Hematopoietic multipotent progenitor cell treated with erythropoietin and hydrocortisone succinate and interleukin-3 and kit ligand, for 17 days (in vitro differentiated cells): ENCODE results near the gene TSPAN14.
"Not testable (repeated sequence)": the region's sequence is repeated elsewhere in the genome, so short reads cannot be mapped to it uniquely, and the experiment has no call there.

ENCODE experiments used
- DNase-seq: peaks from one replicate; pipeline ENCODE4 v3.0.0-alpha.2; 2015; ENCODE audit warnings: low spot score

Gene TSPAN14

DNA sequence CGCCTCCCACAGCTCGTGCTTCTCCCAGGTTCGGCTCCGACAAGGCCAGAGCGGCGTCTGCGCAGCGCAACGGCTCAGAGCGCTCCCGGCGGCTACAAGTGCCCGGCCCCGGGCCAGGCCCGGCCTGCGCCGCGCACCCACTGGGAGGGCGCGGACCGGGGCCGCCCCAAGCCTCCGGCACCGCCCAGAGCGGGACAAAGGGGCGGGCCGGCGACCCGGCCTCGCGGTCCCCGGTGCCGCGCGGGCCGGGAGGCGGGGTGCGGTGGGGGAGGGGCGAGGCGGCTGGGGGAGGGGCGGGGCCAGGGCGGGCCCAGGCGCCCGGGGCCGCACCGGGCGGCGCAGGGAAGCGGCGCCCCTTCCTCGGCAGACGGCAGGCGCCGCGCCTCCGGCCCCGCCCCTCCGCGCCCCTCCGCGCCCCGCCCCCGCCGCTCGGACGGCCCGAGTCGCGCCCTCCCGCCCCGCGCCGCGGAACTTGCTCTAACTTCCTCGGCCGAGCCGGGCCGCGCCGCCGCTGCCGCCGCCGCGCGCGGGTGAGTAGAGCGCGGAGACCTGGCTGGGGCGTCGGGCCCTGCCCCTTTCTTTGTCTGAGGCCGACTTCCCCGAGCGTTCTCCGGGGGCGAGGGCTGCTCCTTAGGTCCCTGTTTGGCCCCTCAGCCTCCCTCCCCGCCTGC lies at the start of gene TSPAN14:
Gene TSPAN14, plus strand, starts transcription at position 469 of the 671 bp plus-strand sequence. CDS start 34,924 bp downstream, outside the sequence.
- DNase-seq, result peak; percentile 82

DNA sequence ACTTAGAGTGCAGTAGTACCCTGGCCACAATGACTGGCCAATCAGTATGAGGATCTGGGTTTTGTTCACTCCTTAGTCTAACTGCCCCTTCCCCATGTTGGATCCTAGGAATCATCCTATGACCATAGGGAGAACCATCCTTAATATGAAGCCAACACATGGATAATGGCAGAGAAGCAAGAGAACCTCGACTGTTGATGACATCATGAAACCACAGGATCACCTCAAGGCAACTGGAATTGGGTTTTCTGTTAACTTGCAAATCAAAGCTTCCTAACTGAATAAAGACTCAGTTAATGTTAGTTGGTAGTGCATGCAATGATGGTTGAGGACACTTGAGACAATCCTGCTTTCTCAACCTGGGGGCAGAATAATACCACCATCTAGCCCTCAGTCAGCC lies 49.1 kb upstream of the TSPAN14 start:
- no peak for DNase-seq

DNA sequence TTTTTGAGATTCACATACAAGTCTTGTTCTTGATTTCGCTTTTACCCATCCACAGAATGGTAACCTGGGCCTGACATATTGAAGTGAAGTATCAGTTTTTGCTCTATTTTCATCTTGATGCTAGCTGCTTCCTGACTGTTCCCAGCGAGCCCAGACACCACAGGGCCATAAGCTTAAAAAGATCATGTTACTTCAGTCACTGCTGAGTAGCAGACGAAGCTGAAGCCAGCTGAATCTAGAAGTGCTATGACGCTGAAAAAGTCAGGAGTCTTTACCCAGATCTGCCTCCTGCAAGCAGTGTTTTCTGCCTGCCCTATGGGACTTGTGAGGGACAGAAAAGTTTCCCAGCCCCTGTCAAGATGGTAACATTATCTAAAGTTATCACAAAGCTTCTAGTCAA lies 48.5 kb upstream of the TSPAN14 start:
- DNase-seq, result no peak

DNA sequence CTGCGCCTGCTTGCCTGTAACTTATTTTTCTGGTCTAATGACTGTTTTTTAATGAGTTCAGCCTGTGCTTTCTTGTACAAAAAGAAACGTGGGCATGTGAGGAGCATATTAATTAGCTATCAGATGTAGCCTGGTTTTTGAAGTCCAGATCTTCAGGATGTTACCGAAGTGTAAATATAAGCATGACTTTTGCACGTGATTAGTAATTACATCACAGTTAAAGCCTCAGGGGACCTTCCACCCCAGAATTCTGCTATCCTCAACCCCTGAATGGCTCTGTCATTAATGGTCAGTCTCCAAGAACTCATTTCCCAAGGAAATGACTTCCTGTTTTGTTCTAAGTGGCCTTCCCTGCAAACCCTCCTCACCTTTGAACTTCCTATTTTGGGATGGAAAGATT lies 47.9 kb upstream of the TSPAN14 start:
- DNase-seq, result no peak

DNA sequence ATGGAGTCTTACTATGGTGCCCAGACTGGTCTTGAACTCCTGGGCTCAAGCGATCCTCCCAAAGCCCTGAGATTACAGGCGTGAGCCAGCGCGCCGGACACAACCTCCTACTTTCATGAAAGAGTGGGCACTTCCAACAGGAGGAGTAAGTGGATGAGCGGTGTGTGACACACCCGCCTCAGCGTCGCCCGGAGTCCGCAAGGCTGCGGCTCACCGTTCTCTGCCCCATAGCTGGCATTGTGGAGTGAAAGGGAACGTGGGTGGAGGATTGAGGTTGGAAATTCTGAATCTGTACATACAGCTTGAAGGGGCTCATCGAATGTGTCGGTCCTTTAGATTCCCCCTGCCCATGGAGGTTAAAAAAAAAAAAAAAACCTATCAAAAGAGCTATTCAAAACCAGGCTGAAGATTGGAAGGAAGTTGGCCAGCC lies 46.3 kb upstream of the TSPAN14 start:
- DNase-seq, result no peak

GRCh38 chr10:80408242-80409101 lies 45.6 kb upstream of the TSPAN14 start, which contains the start of gene PRXL2A:
PRXL2A (plus strand) TSS chr10:80408551; CDS start chr10:80420468, 11,917 bp downstream.
- no peak for DNase-seq

GRCh38 chr10:80409121-80409520 lies 45.0 kb upstream of the TSPAN14 start:
- no peak for DNase-seq

- no peak for DNase-seq
Observed at GRCh38 chr10:80410122-80410521, 44.0 kb upstream of the TSPAN14 start.

DNA sequence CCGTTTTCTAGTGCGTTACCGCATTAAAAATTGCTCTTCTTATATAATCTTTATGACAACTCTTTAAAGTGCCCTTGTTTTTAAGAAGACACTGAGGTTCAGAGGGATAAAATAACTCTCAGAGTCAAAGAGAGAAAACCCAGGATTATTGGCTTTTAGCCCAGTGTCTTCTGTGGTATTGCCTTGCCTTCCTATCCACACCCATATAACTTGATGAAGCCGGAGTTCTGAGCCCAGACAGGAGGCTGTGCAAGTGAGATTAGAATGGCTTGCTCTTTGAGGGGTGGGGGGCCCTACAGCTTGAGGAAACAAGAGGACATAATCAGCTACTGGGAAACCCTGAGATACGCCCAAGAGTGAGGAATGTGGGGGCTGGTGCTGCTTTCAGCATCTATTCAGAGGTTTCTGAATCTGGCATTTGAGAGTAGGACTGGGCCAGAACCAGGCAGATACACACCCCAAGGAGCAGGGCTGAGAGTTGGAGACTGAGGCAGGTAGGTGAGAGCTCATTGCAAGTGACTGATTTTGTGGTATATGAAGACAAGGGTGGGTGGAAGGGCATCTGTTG lies 43.4 kb upstream of the TSPAN14 start:
- DNase-seq, result peak; percentile 13

DNA sequence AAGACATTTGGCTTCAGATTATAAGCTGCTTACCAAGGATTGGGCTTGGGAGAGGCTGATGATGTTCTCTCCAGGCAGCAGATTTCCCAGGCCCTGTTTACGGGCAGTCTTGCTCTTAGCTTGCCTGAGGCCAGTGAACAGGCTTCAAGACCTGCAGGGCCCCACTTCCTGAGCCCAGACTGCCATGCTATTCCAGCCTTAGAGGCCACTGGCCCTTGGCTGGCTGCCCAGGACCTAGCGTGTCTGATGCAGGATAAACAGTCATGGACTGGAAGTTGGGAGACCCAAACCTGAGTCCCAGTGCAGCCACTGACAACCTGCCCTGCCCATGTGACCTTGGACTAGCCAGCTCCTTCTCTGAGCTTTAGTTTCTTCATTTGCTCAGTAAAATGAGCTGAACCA lies 42.8 kb upstream of the TSPAN14 start:
- no peak for DNase-seq

DNA sequence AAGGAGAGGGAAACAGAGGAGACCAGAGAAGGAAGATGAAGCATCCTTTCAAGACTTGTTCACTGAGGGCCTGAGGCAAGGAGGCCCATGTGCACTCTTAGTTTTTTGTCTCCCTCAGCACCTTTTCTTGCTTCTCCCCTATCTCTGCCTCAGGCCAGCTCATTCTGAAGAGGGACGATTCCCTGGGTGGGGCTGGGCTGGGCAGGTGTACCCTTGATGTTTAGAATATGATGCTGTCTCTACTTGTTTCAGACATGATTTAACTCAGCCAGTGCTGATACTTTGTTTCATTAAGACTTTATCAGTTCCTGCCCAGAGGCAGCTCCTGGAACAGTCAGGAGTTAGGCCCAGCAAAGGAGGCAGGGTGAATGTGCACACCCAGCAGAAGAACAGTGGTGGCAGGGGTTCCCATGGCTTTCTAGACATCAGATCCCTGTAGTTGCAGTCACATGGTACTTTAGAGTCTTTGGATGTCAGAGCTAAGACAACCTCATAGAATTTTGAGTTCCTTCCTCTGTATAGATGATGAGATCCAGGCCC lies 42.4 kb upstream of the TSPAN14 start:
- DNase-seq, result no peak

DNA sequence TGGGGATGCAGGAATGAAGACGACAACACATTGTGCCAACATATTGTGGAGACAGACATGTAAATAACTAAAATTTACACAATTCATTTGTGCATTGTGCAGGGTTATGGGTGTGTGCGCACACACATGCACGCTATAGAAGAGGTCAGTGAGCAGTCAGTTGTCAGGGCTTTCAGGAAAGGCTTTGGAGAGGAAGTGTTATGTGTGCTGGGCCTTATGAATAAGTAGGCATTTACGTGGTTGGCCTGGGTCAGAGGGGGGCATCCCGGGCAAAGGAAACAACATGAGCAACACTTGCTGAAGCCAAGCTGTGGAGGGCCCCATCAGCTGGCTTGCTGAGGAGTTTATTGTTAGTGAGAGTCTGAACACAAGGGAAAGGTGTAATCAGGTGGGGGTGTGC lies 41.6 kb upstream of the TSPAN14 start:
- DNase-seq, result no peak

GRCh38 chr10:80413271-80413996 lies 40.7 kb upstream of the TSPAN14 start:
- DNase-seq, result no peak

DNA sequence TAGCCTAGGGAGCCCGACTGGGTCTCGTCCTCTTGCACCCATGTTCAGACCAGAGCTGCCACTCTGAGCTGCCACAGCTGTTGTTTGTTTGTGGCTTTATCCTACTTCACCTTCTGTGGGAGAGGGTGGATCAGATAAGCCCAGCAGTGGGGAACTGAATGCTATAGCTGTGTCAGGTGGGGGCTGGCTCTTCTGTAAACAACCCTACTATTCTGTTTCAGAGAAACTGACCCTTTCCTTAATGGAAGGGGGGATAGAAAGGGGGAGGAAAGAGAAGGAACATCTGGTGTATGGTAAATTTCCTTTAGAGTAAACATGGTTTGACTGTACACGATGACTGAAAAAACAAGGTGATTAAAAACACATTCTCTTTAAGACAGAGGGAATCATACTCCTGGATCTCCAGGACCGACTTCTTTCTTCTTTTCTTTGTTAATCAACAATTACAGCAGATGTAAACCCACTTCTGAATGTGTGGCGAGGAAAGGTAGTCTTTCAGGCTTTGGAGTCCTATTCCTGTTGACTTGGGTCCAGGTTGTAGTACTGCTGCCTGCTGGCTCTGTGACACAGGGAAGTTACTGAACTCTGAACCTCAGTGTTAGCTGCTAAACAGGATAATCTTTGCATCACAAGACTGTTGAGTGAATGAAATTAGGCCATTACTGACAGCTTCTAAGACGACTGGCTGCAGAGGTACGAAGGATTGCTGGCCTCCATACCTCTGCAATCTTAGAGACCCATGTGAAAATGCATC lies 39.8 kb upstream of the TSPAN14 start:
- DNase-seq, result no peak

- DNase-seq, result no peak
Observed at GRCh38 chr10:80415734-80416478, 38.2 kb upstream of the TSPAN14 start.

- no peak for DNase-seq
Observed at GRCh38 chr10:80416479-80417098, 37.5 kb upstream of the TSPAN14 start.

GRCh38 chr10:80417256-80417655 lies 36.9 kb upstream of the TSPAN14 start:
- DNase-seq, result not testable (repeated sequence)

DNA sequence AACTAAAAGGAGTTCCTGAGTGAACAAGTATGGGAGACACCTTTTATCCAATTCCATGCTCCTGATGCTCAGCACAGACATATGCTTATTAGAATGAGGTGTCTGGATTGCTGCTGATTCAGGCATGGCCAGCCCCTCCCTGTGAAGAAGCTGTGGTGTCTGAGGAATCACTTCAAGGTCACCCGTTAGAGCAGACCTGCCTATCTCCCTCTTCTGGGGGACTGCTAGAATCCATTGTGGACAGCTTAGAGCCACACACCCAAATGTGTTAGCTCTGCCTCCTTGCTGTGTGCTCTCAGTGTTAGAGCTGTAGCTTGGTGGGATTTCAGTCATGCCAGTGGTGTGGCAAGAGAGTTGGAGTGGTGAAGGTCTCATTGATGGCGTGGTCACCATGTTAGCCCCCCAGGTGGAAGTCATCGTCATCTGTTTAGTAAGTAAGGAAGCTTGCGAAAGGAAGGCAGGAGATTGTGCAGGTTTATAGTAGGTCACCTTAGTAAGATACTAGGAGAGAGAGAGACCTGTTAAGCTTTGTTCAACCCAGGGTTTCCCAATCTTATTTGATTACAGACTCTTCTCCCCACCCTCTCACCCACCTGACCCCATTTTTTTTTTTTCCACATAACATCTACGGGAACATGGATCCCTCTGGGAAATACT lies 32.9 kb upstream of the TSPAN14 start:
- DNase-seq, result no peak
